Osteoblast (primary cell): ENCODE data around the gene CHCHD1. TPM values are rescaled to one million over a fixed set of nuclear protein-coding genes. Genes with fewer than 3 reads are reported as not detected.

Source experiments
- DNase-seq: peaks from one replicate; pipeline ENCODE4 v3.0.0; 2011; ENCODE audit warnings: low spot score, mixed read lengths; ENCODE audit not compliant: insufficient read length; ENCODE audit errors: missing footprints
- H2AFZ ChIP-seq: 2 replicates; pipeline ENCODE4 v1.6.0; 2011; ENCODE audit warnings: mild to moderate bottlenecking, low read length
- H3K27ac ChIP-seq: 2 replicates; pipeline ENCODE4 v1.5.1; 2011; ENCODE audit warnings: mild to moderate bottlenecking, low read depth, low read length, moderate library complexity
- H3K27me3 ChIP-seq: 2 replicates; pipeline ENCODE4 v1.6.0; 2012; ENCODE audit warnings: mild to moderate bottlenecking, control low read depth, inconsistent platforms, low read length, moderate library complexity; ENCODE audit not compliant: insufficient read depth
- H3K36me3 ChIP-seq: 2 replicates; pipeline ENCODE4 v1.5.1; 2011; ENCODE audit warnings: mild to moderate bottlenecking, low read length, control low read depth, moderate library complexity; ENCODE audit not compliant: insufficient read depth
- H3K4me1 ChIP-seq: 2 replicates; pipeline ENCODE4 v1.5.1; 2011; ENCODE audit warnings: mild to moderate bottlenecking, low read length, control low read depth, moderate library complexity; ENCODE audit not compliant: insufficient read depth
- H3K4me2 ChIP-seq: 2 replicates; pipeline ENCODE4 v1.6.0; 2011; ENCODE audit warnings: mild to moderate bottlenecking, low read length; ENCODE audit not compliant: insufficient read depth
- H3K4me3 ChIP-seq: fragments of 200-600 bp; sonication (generic); 3 replicates; pipeline ENCODE4 v1.5.1; 2012; ENCODE audit warnings: mild to moderate bottlenecking, low read length, inconsistent platforms; ENCODE audit not compliant: insufficient read depth
- H3K79me2 ChIP-seq: 2 replicates; pipeline ENCODE4 v1.6.0; 2012; ENCODE audit warnings: mild to moderate bottlenecking, low read length, control low read depth, inconsistent platforms; ENCODE audit not compliant: insufficient read depth
- H3K9me3 ChIP-seq: 2 replicates; pipeline ENCODE4 v1.5.1; 2011; ENCODE audit warnings: low read depth, low read length, control low read depth
- H4K20me1 ChIP-seq: 2 replicates; pipeline ENCODE4 v1.6.0; 2012; ENCODE audit warnings: mild to moderate bottlenecking, low read length, control low read depth; ENCODE audit not compliant: insufficient read depth
- total RNA-seq: library from RNA; depleted of rRNA; stranded (reverse); fragments of >200 nt; gene quantifications from 2 replicates; pipeline ENCODE4 v1.2.3, GENCODE V29; 2012
- TF ChIP-seq, protein P1 (sequence below): IDR thresholded peaks from 2 replicates; pipeline ENCODE4 v1.5.1; 2011; ENCODE audit warnings: mild to moderate bottlenecking, low read depth, low read length, moderate library complexity; ENCODE audit errors: extremely low read depth

CHCHD1 gene
- total RNA-seq, 1 donor: 12.7 TPM

DNA sequence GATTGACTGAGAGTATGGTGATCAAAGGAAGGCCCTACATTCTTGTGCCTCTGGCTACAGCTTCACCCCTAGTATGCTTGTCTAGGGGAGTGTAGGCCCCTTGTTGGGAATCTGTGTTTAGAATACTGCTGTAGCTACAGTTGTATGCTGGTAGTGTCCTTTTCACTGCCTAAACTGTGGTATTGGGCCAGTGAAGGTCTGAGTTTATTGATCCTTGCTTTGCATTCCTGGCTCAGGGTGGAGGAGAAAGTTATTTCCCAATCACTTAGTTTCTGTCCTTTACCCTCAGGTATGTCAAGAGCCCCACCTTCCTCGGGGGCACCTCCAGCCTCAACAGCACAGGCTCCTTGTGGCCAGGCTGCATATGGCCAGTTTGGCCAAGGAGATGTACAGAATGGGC is 31.0 kb upstream of the CHCHD1 start:
- TF ChIP-seq, protein P1, sequence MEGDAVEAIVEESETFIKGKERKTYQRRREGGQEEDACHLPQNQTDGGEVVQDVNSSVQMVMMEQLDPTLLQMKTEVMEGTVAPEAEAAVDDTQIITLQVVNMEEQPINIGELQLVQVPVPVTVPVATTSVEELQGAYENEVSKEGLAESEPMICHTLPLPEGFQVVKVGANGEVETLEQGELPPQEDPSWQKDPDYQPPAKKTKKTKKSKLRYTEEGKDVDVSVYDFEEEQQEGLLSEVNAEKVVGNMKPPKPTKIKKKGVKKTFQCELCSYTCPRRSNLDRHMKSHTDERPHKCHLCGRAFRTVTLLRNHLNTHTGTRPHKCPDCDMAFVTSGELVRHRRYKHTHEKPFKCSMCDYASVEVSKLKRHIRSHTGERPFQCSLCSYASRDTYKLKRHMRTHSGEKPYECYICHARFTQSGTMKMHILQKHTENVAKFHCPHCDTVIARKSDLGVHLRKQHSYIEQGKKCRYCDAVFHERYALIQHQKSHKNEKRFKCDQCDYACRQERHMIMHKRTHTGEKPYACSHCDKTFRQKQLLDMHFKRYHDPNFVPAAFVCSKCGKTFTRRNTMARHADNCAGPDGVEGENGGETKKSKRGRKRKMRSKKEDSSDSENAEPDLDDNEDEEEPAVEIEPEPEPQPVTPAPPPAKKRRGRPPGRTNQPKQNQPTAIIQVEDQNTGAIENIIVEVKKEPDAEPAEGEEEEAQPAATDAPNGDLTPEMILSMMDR: no peak
- Histone ChIP-seq H2AFZ (no peak overlapping the region), H3K27ac (no peak overlapping the region), H3K27me3 (no peaks in the 10 kb centered on the region), H4K20me1 (peaks cover 23% of the 10 kb centered on the region), H3K4me3 (no peak overlapping the region), H3K36me3 (peaks cover 70% of the 10 kb centered on the region), H3K4me1 (peaks cover 9% of the 10 kb centered on the region), H3K4me2 (no peak overlapping the region), H3K9me3 (no peaks in the 10 kb centered on the region), H3K79me2 (peaks cover 78% of the 10 kb centered on the region)
- no peak for DNase-seq

DNA sequence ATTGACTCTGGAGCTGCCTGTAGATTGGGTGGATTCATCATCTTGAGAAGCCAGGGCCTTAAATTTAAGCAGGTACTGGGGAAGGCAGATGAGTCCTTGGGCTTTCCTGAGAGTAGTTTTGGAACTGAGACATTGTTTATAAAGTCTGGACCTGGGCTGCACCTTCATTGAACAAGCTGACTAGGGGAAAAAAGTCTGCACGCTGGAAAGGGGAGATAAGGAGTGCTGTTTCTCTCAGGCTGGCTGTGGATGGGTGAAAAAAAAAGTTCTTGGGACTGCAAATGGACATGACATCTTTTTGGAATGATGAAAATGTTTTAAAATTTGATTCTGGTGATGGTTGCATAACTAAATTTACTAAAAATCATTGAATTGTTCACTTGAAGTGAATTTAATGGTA is 25.7 kb upstream of the CHCHD1 start:
- peaks cover 65% of the 10 kb centered on the region for H3K36me3 ChIP-seq
- H3K4me1 ChIP-seq: no peaks in the 10 kb centered on the region
- H3K4me3 ChIP-seq: no peak overlapping the region
- no peaks in the 10 kb centered on the region for H3K9me3 ChIP-seq
- TF ChIP-seq, protein P1: no peak
- no peak overlapping the region for H3K27ac ChIP-seq
- H4K20me1 ChIP-seq: peaks cover 28% of the 10 kb centered on the region
- no peak for DNase-seq
- H2AFZ ChIP-seq: no peak overlapping the region
- H3K27me3 ChIP-seq: no peaks in the 10 kb centered on the region
- no peak overlapping the region for H3K4me2 ChIP-seq
- peaks cover 74% of the 10 kb centered on the region for H3K79me2 ChIP-seq

DNA sequence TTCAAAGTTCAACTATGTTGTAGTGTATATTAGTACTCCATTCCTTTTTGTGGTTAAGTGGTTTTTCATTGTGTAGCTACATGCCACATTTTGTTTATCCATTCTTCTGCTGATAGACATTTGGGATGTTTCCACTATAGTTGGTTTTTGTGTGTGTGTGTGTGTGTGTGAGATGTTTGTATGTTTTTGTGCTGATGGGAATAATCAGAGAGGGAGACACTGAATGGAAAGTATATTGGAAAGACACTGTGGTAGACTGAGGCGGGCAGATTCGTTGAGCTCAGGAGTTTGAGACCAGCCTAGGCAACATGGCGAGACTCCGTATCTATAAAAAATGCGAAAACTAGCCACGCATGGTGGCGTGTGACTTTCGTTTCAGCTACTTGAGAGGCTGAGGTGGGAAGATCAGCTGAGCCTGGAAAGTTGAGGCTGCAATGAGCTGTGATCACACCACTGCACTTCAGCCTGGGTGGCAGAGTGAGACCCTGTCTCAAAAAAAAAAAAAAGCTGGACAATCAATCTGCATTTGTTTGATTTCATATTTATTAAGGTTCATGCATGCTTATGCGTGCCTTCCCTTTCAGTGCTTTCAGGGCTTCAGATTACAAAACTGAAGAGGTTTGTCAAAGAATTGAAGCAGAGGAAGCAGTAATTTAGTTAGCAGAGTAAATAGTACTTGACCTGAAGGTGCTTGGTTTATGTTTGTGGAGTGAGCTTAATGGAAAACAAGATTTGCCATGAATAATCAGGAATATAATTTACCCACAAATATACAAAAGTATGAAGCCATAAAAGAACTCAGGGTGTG is 22.9 kb upstream of the CHCHD1 start:
- Histone ChIP-seq H3K27me3 (no peaks in the 10 kb centered on the region), H3K79me2 (peaks cover 66% of the 10 kb centered on the region), H3K9me3 (no peaks in the 10 kb centered on the region), H3K4me1 (peaks cover 6% of the 10 kb centered on the region), H2AFZ (no peak overlapping the region), H3K4me2 (no peak overlapping the region), H3K4me3 (no peak overlapping the region), H4K20me1 (peaks cover 46% of the 10 kb centered on the region), H3K27ac (no peak overlapping the region), H3K36me3 (peaks cover 65% of the 10 kb centered on the region)
- TF ChIP-seq, protein P1: no peak
- peak; percentile 59 for DNase-seq

DNA sequence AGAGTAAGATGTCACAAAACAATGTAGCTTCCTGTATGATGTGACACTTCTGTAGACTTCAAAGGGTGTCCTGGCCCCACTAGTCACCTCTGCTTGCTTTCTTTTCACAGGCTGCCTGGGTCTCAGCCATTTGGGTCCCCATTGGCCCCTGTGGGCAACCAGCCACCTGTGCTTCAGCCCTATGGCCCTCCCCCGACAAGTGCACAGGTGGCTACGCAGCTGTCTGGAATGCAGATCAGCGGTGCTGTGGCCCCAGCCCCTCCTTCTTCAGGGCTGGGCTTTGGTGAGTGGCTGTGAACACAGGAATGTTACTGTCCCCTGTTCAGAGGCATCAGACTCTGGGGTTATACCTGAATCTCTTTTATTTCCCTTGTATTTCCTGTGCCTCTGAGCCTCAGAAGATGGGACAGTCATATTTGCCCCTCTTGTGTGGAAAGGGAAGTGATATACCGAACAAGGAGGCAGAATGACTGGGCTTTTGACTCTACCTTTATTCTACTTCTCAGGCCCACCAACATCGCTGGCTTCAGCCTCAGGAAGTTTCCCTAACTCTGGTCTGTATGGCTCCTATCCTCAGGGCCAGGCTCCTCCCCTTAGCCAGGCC is 22.2 kb upstream of the CHCHD1 start:
- Histone ChIP-seq H3K79me2 (peaks cover 63% of the 10 kb centered on the region), H3K4me1 (peaks cover 6% of the 10 kb centered on the region), H3K4me3 (no peak overlapping the region), H2AFZ (no peak overlapping the region), H4K20me1 (peaks cover 46% of the 10 kb centered on the region), H3K27me3 (no peaks in the 10 kb centered on the region), H3K4me2 (no peak overlapping the region), H3K36me3 (peaks cover 64% of the 10 kb centered on the region), H3K9me3 (no peaks in the 10 kb centered on the region), H3K27ac (no peak overlapping the region)
- no peak for DNase-seq
- TF ChIP-seq, protein P1: no peak
